GM23338 (cell line): Measurements from ENCODE around the gene MTHFD2L.

ENCODE experiments used
- CREB1 ChIP-seq: fragments of 250-450 bp; sonication (Bioruptor Pico); IDR thresholded peaks from 2 replicates; pipeline ENCODE4 v1.5.0; 2020; ENCODE audit warnings: low read depth, mild to moderate bottlenecking, moderate library complexity
- EZH2 ChIP-seq: fragments of 200-600 bp; sonication (generic); IDR thresholded peaks from one replicate; pipeline ENCODE4 v1.8.0; 2017; ENCODE audit warnings: antibody characterized with exemption, mild to moderate bottlenecking, low read depth; ENCODE audit not compliant: unreplicated experiment
- EZH2phosphoT487 ChIP-seq: fragments of 200-600 bp; sonication (generic); IDR thresholded peaks from one replicate; pipeline ENCODE4 v1.8.1; 2018; ENCODE audit warnings: antibody characterized with exemption; ENCODE audit not compliant: unreplicated experiment
- JUNB ChIP-seq: IDR thresholded peaks from one replicate; pipeline ENCODE4 v1.6.1; 2016; ENCODE audit warnings: antibody characterized with exemption; ENCODE audit not compliant: unreplicated experiment
- NANOG ChIP-seq: IDR thresholded peaks from 2 replicates; pipeline ENCODE4 v1.6.1; 2016; ENCODE audit warnings: antibody characterized with exemption, borderline replicate concordance
- POLR2AphosphoS5 ChIP-seq: IDR thresholded peaks from 2 replicates; pipeline ENCODE4 v1.6.1; 2016; ENCODE audit warnings: antibody characterized with exemption, low read depth
- STAT1 ChIP-seq: IDR thresholded peaks from one replicate; pipeline ENCODE4 v1.6.1; 2016; ENCODE audit warnings: antibody characterized with exemption; ENCODE audit not compliant: unreplicated experiment
- TF ChIP-seq, protein P1 (sequence below), 2 experiments: fragments of 200-600 bp in 1 of 2; sonication (generic) in 1 of 2; conservative IDR thresholded peaks; 2 replicates each; pipeline versions ENCODE4 v1.5.1 to v1.6.1; 2016 to 2017; ENCODE audit warnings: antibody characterized with exemption in 2 of 2, low read depth in 2 of 2, mild to moderate bottlenecking in 2 of 2, moderate library complexity in 1 of 2
- TF ChIP-seq, protein P2 (sequence below): IDR thresholded peaks from one replicate; pipeline ENCODE4 v1.6.1; 2018; ENCODE audit warnings: antibody characterized with exemption; ENCODE audit not compliant: unreplicated experiment
- TF ChIP-seq, protein P3 (sequence below): fragments of 250-450 bp; sonication (Bioruptor Pico); IDR thresholded peaks from 2 replicates; pipeline ENCODE4 v1.5.0; 2020; ENCODE audit warnings: mild to moderate bottlenecking, moderate library complexity

DNA sequence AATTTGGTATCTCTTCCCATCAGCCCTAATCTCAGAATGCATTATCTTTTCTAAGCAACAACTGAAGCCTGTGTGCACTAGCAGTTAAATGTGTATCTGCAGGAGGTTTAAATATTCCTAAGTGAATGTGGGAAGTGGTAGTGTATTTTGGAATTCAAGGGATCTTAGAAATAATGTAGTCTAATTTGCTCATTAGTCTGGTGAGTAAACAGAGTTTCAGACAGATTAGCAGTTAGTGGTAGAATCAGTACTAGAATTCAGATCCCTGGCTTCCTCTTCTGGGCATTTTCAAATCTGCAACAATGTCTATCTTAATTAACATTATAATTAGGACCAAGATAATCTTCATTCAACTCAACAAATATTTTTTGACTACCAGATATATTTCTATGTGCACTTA lies 47.2 kb upstream of the MTHFD2L start:
- TF ChIP-seq, protein P1, sequence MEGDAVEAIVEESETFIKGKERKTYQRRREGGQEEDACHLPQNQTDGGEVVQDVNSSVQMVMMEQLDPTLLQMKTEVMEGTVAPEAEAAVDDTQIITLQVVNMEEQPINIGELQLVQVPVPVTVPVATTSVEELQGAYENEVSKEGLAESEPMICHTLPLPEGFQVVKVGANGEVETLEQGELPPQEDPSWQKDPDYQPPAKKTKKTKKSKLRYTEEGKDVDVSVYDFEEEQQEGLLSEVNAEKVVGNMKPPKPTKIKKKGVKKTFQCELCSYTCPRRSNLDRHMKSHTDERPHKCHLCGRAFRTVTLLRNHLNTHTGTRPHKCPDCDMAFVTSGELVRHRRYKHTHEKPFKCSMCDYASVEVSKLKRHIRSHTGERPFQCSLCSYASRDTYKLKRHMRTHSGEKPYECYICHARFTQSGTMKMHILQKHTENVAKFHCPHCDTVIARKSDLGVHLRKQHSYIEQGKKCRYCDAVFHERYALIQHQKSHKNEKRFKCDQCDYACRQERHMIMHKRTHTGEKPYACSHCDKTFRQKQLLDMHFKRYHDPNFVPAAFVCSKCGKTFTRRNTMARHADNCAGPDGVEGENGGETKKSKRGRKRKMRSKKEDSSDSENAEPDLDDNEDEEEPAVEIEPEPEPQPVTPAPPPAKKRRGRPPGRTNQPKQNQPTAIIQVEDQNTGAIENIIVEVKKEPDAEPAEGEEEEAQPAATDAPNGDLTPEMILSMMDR (conservative IDR thresholded peaks at IDR 0.05; ENCODE audit: low read depth in 2 of 2): no peak
- no peak for TF ChIP-seq POLR2AphosphoS5
- TF ChIP-seq EZH2phosphoT487: no peak
- no peak for TF ChIP-seq EZH2
- TF ChIP-seq JUNB: no peak
- TF ChIP-seq, protein P2, sequence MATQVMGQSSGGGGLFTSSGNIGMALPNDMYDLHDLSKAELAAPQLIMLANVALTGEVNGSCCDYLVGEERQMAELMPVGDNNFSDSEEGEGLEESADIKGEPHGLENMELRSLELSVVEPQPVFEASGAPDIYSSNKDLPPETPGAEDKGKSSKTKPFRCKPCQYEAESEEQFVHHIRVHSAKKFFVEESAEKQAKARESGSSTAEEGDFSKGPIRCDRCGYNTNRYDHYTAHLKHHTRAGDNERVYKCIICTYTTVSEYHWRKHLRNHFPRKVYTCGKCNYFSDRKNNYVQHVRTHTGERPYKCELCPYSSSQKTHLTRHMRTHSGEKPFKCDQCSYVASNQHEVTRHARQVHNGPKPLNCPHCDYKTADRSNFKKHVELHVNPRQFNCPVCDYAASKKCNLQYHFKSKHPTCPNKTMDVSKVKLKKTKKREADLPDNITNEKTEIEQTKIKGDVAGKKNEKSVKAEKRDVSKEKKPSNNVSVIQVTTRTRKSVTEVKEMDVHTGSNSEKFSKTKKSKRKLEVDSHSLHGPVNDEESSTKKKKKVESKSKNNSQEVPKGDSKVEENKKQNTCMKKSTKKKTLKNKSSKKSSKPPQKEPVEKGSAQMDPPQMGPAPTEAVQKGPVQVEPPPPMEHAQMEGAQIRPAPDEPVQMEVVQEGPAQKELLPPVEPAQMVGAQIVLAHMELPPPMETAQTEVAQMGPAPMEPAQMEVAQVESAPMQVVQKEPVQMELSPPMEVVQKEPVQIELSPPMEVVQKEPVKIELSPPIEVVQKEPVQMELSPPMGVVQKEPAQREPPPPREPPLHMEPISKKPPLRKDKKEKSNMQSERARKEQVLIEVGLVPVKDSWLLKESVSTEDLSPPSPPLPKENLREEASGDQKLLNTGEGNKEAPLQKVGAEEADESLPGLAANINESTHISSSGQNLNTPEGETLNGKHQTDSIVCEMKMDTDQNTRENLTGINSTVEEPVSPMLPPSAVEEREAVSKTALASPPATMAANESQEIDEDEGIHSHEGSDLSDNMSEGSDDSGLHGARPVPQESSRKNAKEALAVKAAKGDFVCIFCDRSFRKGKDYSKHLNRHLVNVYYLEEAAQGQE: no peak
- TF ChIP-seq CREB1: no peak
- TF ChIP-seq, protein P3, sequence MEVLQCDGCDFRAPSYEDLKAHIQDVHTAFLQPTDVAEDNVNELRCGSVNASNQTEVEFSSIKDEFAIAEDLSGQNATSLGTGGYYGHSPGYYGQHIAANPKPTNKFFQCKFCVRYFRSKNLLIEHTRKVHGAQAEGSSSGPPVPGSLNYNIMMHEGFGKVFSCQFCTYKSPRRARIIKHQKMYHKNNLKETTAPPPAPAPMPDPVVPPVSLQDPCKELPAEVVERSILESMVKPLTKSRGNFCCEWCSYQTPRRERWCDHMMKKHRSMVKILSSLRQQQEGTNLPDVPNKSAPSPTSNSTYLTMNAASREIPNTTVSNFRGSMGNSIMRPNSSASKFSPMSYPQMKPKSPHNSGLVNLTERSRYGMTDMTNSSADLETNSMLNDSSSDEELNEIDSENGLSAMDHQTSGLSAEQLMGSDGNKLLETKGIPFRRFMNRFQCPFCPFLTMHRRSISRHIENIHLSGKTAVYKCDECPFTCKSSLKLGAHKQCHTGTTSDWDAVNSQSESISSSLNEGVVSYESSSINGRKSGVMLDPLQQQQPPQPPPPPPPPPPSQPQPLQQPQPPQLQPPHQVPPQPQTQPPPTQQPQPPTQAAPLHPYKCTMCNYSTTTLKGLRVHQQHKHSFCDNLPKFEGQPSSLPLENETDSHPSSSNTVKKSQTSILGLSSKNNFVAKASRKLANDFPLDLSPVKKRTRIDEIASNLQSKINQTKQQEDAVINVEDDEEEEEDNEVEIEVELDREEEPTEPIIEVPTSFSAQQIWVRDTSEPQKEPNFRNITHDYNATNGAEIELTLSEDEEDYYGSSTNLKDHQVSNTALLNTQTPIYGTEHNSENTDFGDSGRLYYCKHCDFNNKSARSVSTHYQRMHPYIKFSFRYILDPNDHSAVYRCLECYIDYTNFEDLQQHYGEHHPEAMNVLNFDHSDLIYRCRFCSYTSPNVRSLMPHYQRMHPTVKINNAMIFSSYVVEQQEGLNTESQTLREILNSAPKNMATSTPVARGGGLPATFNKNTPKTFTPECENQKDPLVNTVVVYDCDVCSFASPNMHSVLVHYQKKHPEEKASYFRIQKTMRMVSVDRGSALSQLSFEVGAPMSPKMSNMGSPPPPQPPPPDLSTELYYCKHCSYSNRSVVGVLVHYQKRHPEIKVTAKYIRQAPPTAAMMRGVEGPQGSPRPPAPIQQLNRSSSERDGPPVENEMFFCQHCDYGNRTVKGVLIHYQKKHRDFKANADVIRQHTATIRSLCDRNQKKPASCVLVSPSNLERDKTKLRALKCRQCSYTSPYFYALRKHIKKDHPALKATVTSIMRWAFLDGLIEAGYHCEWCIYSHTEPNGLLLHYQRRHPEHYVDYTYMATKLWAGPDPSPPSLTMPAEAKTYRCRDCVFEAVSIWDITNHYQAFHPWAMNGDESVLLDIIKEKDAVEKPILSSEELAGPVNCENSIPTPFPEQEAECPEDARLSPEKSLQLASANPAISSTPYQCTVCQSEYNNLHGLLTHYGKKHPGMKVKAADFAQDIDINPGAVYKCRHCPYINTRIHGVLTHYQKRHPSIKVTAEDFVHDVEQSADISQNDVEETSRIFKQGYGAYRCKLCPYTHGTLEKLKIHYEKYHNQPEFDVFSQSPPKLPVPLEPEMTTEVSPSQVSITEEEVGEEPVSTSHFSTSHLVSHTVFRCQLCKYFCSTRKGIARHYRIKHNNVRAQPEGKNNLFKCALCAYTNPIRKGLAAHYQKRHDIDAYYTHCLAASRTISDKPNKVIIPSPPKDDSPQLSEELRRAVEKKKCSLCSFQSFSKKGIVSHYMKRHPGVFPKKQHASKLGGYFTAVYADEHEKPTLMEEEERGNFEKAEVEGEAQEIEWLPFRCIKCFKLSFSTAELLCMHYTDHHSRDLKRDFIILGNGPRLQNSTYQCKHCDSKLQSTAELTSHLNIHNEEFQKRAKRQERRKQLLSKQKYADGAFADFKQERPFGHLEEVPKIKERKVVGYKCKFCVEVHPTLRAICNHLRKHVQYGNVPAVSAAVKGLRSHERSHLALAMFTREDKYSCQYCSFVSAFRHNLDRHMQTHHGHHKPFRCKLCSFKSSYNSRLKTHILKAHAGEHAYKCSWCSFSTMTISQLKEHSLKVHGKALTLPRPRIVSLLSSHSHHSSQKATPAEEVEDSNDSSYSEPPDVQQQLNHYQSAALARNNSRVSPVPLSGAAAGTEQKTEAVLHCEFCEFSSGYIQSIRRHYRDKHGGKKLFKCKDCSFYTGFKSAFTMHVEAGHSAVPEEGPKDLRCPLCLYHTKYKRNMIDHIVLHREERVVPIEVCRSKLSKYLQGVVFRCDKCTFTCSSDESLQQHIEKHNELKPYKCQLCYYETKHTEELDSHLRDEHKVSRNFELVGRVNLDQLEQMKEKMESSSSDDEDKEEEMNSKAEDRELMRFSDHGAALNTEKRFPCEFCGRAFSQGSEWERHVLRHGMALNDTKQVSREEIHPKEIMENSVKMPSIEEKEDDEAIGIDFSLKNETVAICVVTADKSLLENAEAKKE: no peak
- no peak for TF ChIP-seq STAT1
- TF ChIP-seq NANOG: no peak
